Measurements from ENCODE around the gene IER5L. TPM values are rescaled to one million over a fixed set of nuclear protein-coding genes. Genes with fewer than 3 reads are reported as not detected.
A peak's percentile ranks its signal among the peaks of the same experiment; 100 is the strongest.

The IER5L gene
- total RNA-seq, 4 donors from 2014 or later, result 1.8 to 31.0 (median 14.5) TPM

- peak; percentile 70 to 73 for TF ChIP-seq POLR2A (IDR thresholded peaks at IDR 0.05)
- peak in 2 of 4 experiments; percentile 2 to 25 for TF ChIP-seq CTCF (IDR thresholded peaks at IDR 0.05)
- Histone ChIP-seq H3K27me3 (no peaks in the 10 kb centered on the region), H3K4me1 (peaks cover 22 to 40% of the 10 kb centered on the region in 2 donors), H3K4me3 (peak overlapping the region; percentile 36 to 42), H3K27ac (peak overlapping the region; percentile 99 to 100), H3K36me3 (no peaks in the 10 kb centered on the region), H3K9me3 (no peaks in the 10 kb centered on the region)
- intact Hi-C loops (cut with DNase I; ENCODE audit: low total_unique reads), result loop anchor here (5.0 to 10.0 kb wide), 3 partner anchors 32 to 472 kb away; no protein-coding TSS in a partner anchor
- DNase-seq, result peak; percentile 91 to 99
Observed at GRCh38 chr9:129139993-129140396, 38.1 kb downstream of the IER5L start.

GRCh38 chr9:129139233-129139992 is 38.6 kb downstream of the IER5L start:
- TF ChIP-seq POLR2A (IDR thresholded peaks at IDR 0.05) (no peak), CTCF (IDR thresholded peaks at IDR 0.05) (peak; percentile 91 to 97 (median 96))
- intact Hi-C loops (cut with DNase I; ENCODE audit: low total_unique reads), result loop anchor here (5.0 kb wide), 2 partner anchors 33 to 473 kb away; no protein-coding TSS in a partner anchor
- H3K9me3 ChIP-seq, result no peaks in the 10 kb centered on the region
- peak overlapping the region; percentile 99 to 100 for H3K27ac ChIP-seq
- peaks cover 20 to 37% of the 10 kb centered on the region in 2 donors for H3K4me1 ChIP-seq
- H3K36me3 ChIP-seq, result no peaks in the 10 kb centered on the region
- H3K27me3 ChIP-seq, result no peaks in the 10 kb centered on the region
- H3K4me3 ChIP-seq, result peak overlapping the region; percentile 33 to 42
- DNase-seq, result peak; percentile 76 to 89

GRCh38 chr9:129138476-129139232 is 39.4 kb downstream of the IER5L start:
- intact Hi-C loops (cut with DNase I; ENCODE audit: low total_unique reads), result loop anchor here (5.0 kb wide), 2 partner anchors 34 to 474 kb away; no protein-coding TSS in a partner anchor

GRCh38 chr9:129138144-129138462 is 40.0 kb downstream of the IER5L start:
- Histone ChIP-seq H3K27ac (peak overlapping the region; percentile 99 to 100), H3K36me3 (no peaks in the 10 kb centered on the region), H3K4me3 (no peak overlapping the region), H3K9me3 (no peaks in the 10 kb centered on the region), H3K27me3 (no peaks in the 10 kb centered on the region), H3K4me1 (peaks cover 10 to 28% of the 10 kb centered on the region in 2 donors)
- DNase-seq, result no peak
- no peak for TF ChIP-seq POLR2A (IDR thresholded peaks at IDR 0.05)
- TF ChIP-seq CTCF (IDR thresholded peaks at IDR 0.05), result no peak
- intact Hi-C loops (cut with DNase I; ENCODE audit: low total_unique reads), result loop anchor here (5.0 kb wide), 2 partner anchors 34 to 474 kb away; no protein-coding TSS in a partner anchor

More at GRCh38 chr9:129138476-129139232, 39.4 kb downstream of the IER5L start:
- TF ChIP-seq POLR2A (IDR thresholded peaks at IDR 0.05) (peak in 1 of 2 donors; percentile 27), CTCF (IDR thresholded peaks at IDR 0.05) (no peak)
- H3K27me3 ChIP-seq, result no peaks in the 10 kb centered on the region
- peak overlapping the region; percentile 99 to 100 for H3K27ac ChIP-seq
- peaks cover 15 to 33% of the 10 kb centered on the region in 2 donors for H3K4me1 ChIP-seq
- no peaks in the 10 kb centered on the region for H3K36me3 ChIP-seq
- no peaks in the 10 kb centered on the region for H3K9me3 ChIP-seq
- peak overlapping the region in 1 of 2 donors; percentile 42 for H3K4me3 ChIP-seq
- peak; percentile 56 to 57 for DNase-seq
